Right lobe of liver (tissue), 4 donors: ENCODE data around the gene IP6K2.

Experiments
- POLR2A ChIP-seq: fragments of 450-650 bp; IDR thresholded peaks from one replicate; pipeline ENCODE4 v1.6.1; 2017; ENCODE audit warnings: antibody characterized with exemption, mild to moderate bottlenecking
- TF ChIP-seq, protein P1 (sequence below), 4 donors: fragments of 200-600 bp in 3 of 4; fragments of 450-650 bp in 1 of 4; IDR thresholded peaks; one replicate each; pipeline versions ENCODE4 v1.5.1 to v1.8.0; 2016 to 2022; ENCODE audit warnings: antibody characterized with exemption in 4 of 4, mild to moderate bottlenecking in 2 of 4
- donor health status: DM: no; HTN: no; CAD: no.
- donor health status: DM: no; HTN: no; CAD: no.
- donor health status: DM: no; HTN: yes; CAD: no.

DNA sequence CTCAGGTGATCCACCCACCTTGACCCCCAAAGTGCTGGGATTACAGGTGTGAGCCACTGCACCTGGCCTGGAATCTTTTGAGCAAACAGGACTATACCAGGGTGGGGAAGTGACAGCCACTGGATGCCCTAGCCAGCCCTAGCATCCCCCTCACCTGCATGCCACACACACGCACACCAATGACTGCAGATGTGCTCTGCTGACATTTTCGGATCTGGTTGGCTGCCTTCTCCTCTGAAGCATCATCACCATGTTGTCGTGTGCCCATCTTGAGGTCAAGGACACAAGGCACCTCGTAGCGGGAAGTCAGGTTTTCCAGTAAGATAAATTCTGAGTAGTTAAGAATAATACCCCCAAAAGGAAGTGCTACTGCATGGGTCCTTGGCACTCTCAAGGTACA, 27.6 kb downstream of the IP6K2 start:
- TF ChIP-seq, protein P1, sequence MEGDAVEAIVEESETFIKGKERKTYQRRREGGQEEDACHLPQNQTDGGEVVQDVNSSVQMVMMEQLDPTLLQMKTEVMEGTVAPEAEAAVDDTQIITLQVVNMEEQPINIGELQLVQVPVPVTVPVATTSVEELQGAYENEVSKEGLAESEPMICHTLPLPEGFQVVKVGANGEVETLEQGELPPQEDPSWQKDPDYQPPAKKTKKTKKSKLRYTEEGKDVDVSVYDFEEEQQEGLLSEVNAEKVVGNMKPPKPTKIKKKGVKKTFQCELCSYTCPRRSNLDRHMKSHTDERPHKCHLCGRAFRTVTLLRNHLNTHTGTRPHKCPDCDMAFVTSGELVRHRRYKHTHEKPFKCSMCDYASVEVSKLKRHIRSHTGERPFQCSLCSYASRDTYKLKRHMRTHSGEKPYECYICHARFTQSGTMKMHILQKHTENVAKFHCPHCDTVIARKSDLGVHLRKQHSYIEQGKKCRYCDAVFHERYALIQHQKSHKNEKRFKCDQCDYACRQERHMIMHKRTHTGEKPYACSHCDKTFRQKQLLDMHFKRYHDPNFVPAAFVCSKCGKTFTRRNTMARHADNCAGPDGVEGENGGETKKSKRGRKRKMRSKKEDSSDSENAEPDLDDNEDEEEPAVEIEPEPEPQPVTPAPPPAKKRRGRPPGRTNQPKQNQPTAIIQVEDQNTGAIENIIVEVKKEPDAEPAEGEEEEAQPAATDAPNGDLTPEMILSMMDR (IDR thresholded peaks at IDR 0.05), result no peak
- TF ChIP-seq POLR2A, result no peak
